GM19397 (cell line): ENCODE results near the gene KAZALD1.
A peak's percentile ranks its signal among the peaks of the same experiment; 100 is the strongest.

Experiments
- ATAC-seq: cut with Tn5 transposase; IDR thresholded peaks from one replicate; pipeline ENCODE4 v1.9.1; 2021; ENCODE audit warnings: mild to moderate bottlenecking, moderate library complexity; ENCODE audit not compliant: unreplicated experiment

Gene KAZALD1, protein sequence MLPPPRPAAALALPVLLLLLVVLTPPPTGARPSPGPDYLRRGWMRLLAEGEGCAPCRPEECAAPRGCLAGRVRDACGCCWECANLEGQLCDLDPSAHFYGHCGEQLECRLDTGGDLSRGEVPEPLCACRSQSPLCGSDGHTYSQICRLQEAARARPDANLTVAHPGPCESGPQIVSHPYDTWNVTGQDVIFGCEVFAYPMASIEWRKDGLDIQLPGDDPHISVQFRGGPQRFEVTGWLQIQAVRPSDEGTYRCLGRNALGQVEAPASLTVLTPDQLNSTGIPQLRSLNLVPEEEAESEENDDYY

DNA sequence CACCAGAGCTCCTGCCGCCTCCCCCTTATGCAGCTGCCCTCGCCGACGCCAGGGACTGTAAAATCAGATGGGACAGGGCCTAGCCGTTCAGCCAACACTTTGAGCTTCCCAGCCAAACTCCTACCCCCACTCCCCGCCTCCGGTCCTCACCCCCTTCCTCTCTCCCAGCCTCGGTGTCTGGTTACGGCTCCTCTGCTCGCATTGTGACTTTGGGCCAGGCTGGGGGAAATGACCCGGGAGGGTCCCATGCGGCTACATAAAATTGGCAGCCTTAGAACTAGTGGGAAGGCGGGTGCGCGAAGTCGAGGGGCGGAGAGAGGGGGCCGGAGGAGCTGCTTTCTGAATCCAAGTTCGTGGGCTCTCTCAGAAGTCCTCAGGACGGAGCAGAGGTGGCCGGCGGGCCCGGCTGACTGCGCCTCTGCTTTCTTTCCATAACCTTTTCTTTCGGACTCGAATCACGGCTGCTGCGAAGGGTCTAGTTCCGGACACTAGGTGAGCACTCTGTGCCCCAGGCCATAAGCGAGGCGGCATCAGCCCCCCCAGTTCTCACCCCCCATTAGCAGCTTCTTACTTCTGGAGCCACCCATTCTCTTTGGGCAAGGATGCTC, at the start of gene KAZALD1:
TSS of gene KAZALD1 (plus strand) at position 366 of the 608 bp plus-strand sequence. CDS start 604 bp downstream, outside the sequence.
- no peak for ATAC-seq

DNA sequence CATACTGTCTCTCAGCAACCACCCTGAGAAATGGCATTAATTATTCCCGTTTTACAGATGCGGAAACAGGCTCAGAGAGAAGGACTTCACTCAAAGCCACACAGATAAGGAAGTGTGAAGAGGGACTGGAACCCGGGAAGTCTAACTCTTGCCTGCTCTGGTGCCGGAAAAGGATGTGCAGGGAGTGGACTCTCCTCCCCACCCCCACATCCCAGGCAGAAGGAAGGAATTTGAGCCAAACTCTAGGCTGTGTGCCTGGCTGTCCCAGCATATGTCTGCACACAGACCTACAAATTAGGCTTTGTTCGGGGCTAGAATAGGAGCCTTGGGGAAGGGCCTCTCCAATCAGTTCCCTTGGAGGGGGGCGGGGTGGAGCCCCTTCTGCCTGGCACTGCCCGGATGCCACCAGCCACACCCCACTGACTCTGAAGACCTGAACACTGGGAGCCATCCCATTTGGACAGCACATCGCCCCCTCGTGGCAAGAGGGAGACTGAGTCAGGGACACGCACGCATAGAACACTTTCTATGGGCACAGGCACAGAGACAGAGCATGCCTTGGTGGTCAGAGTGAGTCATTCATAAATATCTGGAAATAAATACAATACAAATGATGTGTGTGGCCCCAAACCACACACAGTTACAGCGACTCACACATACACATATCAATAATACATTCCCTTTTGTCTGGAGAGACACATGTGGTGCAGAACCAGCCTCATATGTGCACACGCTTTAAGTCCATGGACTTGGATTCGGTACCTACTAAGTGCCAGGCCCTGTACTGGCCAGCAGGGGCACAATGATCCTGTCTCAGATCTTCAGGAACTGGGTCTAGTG, 49.0 kb upstream of the KAZALD1 start:
- peak; percentile 67 for ATAC-seq

DNA sequence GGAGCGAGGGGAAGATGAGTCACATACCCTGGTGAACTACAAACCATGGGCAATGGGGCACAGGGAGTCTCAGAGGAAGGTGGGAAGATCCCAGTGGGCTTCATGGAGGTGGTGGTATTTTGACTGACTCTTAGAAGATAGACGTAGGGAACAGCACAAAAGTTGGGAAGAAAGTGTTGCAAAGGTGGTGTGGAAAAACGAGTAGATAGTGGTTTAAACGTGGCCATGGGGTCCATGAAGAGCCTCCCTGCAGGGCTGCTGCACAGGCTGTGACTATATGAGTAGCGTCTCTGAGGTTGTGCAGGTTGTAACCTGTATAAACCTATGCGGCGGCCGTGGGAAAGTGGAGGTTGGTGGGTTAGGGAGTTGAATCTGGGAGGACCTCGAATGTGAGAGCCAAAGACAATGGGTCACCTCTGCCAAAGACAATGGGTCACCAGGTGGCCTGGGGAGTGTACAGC, 48.4 kb upstream of the KAZALD1 start:
- ATAC-seq, result no peak

DNA sequence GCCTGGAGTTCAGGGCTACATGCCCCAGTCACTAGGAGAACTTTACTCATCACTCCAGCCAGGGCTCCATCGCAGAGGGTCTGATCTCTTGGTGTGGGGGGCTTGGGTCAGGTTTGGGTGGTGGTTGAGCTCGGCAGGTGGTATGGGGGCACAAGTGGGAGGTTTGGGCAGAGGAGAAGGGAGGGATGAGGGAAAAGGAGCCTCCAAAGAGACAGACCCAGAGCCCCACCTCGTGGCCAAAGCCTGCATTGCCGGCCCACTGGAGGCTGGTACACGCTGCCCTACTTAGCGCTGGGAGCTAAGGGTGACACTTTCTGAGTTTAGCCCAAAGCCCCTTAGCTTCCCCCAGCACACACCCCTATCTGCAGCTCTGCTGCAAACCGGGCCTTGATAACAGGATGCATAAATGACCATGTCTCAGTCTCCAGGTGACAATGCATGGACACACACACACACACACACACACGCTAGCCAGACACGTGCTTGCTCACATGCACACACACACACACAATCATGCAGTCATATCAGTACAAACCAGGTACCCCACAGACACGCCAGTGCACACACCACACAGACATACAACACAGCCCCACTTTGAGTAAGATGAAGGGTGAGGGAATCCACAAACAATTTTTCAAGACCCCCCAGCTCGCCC, 47.4 kb upstream of the KAZALD1 start:
- ATAC-seq, result no peak

DNA sequence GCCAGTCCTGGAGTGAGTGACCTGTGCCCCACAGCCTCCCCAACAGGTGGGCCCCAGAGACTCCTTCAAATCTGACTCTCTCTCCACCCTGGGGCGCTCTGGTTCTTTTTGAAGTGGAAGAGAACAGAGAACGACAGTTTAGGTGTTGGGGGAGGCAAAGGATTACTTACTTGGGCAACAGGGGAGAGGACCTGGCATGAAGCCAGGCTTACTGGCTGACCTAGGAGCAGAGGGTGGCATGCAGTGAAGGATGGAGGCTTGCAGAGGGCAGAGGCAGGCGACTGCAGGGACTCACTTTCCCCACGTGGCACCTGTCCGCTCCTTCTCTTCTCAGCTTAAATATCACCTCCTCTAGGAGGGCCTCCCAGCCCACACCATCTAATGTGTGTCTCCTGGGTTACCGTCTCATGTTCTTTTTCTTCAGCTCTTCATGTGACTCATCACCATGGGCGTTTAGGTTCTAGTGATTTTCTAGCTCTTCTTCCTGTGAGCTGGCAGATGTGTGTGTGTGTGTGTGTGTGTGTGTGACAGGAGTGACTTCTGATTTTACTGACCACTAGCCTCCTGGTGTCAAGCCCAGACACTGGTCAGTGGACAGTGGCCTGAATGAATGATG, 46.7 kb upstream of the KAZALD1 start:
- ATAC-seq, result no peak

DNA sequence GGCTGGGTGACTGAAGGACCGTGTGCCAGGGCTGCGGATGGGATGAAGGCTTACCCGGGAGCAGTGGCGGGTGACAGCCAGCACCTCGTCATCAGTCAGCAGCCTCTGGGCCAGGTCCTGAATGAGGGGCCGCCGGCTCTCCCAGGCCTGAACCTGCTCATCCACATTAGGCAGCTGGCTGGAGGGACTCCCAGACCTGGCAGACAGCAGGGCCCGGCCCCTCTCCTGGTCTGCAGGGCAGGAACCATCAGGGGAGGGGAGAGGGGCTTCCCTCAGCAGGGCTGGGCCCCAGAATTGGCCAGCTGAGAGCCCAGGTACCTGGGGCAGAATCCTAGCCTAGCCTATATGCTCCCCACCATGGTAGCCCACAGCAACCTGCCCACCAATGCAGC, 46.2 kb upstream of the KAZALD1 start:
- ATAC-seq, result no peak

DNA sequence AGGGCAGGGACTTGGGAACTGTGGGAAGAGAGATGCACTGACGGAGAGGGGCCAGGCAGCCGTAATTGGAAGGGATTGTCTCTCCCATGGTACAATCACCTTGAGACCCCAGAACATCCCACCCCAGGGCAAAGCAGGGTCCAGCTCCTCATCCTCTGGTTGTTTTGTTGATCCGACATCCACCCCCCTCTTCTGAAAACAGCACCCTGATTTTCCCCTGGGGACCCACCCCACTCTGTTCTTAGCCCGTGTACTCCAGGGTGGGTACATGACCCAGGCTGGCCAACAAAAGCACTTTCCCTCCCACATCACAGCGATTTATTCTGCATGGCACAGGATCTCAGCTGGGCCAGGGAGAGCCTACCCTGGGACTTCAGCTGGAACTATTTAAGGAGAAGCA, 45.0 kb upstream of the KAZALD1 start:
- ATAC-seq, result no peak

DNA sequence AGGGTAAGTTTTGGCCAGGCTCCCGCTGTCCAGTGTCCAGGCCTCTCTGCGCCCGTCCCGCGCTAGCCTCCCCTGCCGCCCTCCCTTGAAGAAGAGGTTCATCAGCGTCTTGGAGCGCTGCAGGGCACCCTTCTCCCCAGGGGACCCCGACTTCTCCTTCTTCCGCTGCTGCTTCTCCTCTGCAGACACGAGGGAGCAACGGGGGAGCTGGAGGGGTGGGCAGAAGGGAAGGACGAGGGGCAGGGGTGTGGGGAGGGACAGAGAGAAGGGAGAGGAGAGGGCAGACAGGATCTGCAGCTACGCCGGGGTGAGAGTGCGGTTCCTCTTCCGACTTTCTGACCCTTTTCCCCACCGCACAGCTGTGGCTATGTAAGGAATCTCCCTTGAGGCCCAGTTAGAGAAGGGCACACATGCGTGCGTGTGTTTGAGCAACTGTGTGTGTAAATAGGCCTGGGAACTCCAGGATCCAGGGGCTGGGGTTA, 43.6 kb upstream of the KAZALD1 start:
- no peak for ATAC-seq

DNA sequence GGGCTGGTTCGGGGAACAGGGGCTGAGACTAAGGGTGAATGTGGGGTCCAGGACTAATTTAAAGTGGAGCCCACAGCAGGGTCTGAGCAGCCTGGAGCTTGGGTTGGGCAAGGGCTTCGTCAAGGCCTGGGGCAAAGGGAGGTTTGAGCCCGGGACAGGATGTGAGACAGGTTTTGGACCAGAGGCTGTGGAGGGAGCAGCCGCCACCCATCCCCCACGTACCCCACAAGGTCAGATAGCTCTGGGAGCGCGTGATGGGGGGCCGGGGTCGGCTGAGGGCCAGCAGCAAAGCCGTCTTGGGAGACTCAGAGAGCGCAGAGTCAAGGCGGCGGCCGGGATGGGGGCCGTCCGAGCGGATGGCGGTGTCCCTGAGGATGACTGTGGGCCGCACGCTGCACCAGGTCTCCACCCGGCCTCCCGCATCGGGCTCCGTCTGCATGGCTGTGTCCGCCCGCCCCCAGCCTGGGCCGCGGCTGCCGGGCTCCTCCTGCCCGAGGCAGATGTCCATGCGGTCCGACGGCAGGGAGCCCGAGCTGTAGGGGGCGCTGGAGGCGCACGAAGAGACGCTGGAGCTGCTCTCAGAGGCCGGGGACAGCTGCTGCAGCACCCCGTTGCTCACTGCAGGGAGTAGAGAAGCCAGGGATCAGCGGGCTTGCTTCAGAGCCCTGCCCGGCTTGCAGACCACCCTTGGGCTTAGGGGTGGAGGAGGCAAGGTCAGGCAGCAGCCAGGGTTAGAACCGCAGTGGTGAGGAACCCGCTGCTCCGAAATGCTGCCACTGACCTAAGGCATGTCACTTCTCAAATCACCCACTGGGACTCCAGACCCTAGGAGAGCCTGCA, 43.0 kb upstream of the KAZALD1 start:
- ATAC-seq, result no peak

DNA sequence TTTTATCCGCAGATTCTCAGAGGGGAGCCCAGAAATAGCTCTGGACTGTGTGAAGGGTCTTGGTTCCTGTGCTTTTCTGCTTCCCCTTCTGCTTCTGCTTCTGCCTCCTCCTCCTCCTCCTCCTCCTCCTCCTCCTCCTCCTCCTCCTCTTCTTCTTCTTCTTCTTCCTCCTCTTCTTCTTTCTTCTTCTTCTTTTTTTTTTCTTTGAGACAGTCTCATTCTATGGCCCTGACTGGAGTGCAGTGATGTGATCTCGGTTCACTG, 42.4 kb upstream of the KAZALD1 start:
- no peak for ATAC-seq

DNA sequence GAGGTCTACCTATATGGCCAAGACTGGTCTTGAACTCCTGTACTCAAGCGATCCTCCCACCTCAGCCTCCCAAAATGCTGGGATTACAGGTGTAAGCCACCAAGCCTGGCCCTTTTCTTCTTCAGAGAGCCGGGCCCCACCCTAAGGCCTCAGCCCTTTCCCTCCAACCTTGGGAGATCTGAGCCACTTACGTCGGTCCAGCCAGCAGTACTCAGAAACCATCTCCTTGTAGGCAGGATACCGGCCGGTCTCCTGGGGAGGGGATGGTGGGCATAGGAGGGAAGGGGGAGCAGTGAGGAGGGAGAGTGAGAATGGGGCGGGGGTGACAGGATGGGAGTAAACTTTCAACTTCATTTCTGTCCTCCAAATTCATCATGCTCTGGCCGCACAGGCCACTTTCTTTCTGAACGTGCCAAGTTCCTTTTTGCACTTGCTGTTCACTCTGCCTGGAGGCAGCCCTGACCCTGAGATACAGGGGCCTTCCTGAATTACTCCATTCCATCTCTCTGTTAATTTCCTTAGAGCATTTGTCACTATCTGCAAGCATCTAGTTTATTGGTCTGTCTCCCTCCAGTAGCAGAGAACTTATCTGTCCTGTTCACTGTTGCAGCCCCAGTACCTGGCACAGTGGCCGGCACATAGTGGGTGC, 41.2 kb upstream of the KAZALD1 start:
- ATAC-seq, result no peak

DNA sequence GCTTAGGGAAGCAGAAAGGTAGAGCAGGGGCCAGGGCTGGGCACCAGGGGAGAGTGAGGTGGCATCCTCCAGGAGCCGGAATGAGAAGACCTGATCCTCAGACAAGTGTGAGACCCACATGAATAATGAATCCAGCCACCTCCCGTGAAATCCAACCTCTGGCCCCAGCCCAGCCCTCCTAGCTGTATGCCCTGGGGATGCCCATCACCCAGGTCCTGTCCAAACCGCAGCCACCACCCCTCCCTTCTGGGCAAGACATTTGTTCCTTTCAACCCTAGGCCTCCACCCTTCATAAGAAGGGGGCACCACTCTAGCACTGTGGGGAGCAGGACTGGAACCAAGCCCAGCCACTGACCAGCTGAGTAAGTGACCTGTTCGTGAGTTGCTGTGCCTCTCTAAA, 40.5 kb upstream of the KAZALD1 start:
- ATAC-seq, result no peak

DNA sequence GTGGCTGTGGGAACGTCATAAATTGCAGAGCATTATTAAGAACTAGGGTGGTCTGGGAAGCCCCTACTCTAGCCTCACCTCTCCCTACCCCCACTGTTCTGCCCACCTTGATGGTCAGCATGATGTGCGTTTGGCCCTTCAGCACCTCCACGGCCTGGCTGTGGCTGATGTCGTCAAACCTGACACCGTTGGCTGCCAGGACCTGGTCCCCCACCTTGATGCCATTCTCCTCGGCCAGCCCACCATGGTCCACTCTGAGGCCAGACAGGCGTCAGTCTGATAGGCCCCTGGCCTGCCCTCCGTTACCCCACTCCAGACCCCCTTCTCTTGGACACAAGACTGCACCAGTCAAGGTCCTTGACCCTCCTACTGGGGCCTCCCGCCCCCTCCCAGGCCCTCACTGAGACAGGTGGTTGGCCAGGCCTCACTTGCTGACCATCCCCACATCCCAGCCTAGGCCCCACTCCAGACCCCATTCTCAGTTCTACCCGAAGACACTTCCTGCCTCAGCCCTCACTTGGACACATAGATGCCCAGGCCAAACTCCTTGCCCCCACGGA, 40.0 kb upstream of the KAZALD1 start:
- ATAC-seq, result no peak

DNA sequence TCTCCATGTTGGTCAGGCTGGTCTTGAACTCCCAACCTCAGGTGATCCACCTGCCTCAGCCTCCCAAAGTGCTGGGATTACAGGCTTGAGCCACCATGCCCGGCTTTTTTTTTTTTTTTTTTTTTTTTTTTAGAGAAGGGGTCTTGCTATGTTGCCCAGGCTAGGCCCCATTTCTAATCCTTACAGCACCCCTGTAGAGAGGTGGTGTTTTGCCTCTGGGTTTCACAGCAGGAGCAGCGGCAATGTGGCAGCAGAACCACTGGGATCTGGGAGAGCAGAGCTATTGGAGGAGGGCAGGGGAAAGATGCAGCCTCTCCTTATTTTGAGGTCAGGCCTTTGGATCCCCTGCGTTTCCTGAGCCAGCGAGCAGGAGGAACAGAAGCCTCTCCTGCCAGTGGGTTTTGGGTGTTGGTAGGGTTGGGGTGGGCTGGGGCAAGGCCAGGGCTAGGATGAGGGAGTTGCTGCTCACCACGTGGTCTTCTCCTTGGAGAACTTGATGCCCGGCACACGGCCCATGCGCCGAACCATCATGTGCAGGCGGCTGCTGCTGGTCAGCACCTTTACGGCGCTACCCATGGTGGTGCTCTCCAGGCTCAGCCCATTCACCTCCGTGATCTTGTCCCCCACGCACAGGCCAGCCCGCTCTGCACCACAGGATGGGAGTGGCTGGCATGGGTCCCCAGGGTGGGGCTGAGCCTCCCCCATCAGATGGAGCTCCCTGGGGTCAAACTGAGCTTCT, 38.7 kb upstream of the KAZALD1 start:
- ATAC-seq, result no peak

DNA sequence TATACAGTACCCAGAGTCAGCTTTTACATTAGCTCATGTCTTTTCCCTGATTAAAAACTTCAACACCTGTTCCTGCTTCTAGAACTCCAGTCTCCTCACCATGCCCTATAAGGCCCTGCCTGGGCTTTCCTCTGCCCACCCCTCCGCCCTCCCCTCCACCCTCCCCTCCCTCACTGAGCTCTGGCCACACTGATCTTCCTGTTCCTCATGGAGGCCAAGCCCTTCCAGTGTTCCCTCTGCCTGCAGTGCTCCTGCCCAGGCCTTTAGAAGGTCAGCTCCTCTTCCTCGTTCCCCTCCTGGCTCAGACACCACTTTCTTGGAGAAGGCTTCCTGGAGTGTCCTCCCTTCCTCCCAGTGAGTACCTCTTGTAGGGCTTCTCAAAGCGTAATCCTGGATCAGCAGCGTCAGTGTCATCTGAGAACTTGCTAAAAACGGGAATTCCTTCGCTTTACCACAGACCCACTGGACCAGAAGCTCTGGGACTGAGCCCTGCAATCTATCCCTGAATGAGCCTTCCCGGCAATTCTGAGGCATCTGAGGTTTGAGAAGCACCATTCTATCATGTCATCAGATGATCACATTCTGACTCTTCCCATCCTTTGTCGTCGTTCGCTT, 34.6 kb upstream of the KAZALD1 start:
- no peak for ATAC-seq

DNA sequence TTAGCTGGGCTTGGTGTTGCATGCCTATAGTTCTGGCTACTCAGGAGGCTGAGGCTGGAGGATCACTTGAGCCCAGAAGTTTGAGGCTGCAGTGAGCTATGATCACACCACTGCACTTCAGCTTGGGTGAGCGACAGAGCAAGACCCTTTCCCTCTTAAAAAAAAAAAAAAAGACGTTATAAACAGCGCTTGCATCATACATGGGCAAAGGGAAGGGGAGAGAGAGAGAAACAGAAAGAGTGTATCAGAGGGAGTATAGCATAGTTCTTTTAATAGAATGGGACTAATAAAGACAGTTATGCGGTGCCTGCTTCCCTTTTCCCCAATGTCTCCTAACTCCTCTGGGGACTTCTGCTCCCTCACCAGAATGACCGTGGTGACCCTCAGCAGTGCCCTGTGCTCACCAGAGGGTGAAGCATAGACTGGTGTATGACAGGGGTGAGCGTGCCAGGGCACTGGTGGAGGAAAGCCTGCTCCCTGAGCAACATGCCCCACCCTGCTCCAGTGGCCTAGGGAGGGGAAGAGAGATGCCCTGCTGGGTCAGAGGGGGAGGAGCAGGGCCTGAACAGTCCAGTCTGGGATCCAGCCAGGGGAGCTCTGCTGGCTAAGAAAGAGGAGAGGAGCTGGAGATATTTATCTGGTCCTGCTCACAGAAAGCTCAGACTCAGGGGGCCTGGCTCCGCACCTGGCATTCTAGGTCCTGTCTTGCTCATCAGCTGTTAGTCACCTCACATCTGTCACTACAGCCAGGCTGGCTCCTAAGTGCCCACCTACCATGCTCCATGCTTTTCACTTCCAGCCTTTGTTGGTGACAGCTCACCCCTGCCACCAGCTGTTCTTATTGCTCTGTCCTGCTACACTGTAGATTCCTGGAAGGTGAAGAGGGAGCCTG, 33.1 kb upstream of the KAZALD1 start:
- no peak for ATAC-seq
